IPS-15b (cell line): ENCODE measurements around the gene BDH1.
A peak's percentile ranks its signal among the peaks of the same experiment; 100 is the strongest.

Source experiments
- H3K27me3 ChIP-seq: one replicate; pipeline ENCODE4 v1.6.1; 2013; ENCODE audit warnings: low read length; ENCODE audit not compliant: control insufficient read depth, insufficient read depth
- H3K36me3 ChIP-seq: one replicate; pipeline ENCODE4 v1.6.1; 2013; ENCODE audit warnings: low read length; ENCODE audit not compliant: control insufficient read depth, insufficient read depth
- H3K4me1 ChIP-seq: one replicate; pipeline ENCODE4 v1.6.1; 2013; ENCODE audit warnings: mild to moderate bottlenecking, low read length; ENCODE audit not compliant: control insufficient read depth, insufficient read depth
- H3K4me3 ChIP-seq: one replicate; pipeline ENCODE4 v1.5.1; 2013; ENCODE audit warnings: low read depth, low read length
- H3K9ac ChIP-seq: one replicate; pipeline ENCODE4 v1.6.1; 2013; ENCODE audit warnings: low read depth, mild to moderate bottlenecking, low read length
- H3K9me3 ChIP-seq: one replicate; pipeline ENCODE4 v1.6.1; 2013; ENCODE audit warnings: mild to moderate bottlenecking, low read length; ENCODE audit not compliant: control insufficient read depth, insufficient read depth

Gene BDH1

DNA sequence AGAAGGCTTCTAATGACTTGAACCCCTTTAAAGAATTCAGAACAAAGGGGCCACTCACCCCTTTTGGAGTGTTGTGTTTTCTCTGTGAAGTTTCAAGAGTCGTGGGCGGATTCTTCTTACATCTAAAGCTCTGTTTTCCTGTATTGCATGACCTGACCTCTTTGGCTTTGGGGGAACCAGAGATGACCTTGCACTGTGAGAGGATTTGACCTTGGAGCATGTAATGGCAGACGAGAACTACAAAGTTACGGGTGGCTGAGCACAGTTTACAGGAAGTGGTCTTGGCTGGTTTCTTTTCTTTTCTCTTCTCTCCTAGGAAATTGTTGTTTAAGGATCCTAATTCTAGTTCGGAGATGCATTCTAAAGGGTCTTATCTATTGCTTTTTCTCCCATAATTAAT, 6.2 kb upstream of the BDH1 start:
- Histone ChIP-seq H3K4me1 (peaks cover 2% of the 10 kb centered on the region), H3K36me3 (no peaks in the 10 kb centered on the region), H3K4me3 (no peak overlapping the region), H3K27me3 (peaks cover 8% of the 10 kb centered on the region), H3K9ac (no peak overlapping the region), H3K9me3 (peaks cover 5% of the 10 kb centered on the region)

DNA sequence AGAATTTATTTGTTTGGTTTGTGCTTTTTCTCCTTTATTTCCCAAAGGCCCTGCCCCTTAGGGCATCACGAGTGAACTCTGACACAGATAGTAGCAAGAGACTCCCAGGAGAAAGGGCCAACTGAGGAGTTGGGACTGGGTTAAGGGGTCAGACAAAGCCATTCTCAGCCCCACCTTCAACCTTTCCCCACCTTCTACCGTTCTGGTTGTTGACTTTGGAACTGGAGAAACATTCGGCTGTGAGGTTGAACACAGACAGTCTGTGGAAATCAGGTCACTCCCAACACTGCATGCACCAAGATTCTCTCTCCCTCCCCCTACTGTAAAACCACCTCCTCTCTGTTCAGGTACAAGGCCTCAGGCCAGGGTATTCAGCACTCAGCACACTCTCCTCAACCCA, 3.9 kb upstream of the BDH1 start:
- H3K9me3 ChIP-seq = peaks cover 3% of the 10 kb centered on the region
- no peak overlapping the region for H3K4me3 ChIP-seq
- no peaks in the 10 kb centered on the region for H3K36me3 ChIP-seq
- no peak overlapping the region for H3K9ac ChIP-seq
- no peaks in the 10 kb centered on the region for H3K4me1 ChIP-seq
- H3K27me3 ChIP-seq = peaks cover 10% of the 10 kb centered on the region

DNA sequence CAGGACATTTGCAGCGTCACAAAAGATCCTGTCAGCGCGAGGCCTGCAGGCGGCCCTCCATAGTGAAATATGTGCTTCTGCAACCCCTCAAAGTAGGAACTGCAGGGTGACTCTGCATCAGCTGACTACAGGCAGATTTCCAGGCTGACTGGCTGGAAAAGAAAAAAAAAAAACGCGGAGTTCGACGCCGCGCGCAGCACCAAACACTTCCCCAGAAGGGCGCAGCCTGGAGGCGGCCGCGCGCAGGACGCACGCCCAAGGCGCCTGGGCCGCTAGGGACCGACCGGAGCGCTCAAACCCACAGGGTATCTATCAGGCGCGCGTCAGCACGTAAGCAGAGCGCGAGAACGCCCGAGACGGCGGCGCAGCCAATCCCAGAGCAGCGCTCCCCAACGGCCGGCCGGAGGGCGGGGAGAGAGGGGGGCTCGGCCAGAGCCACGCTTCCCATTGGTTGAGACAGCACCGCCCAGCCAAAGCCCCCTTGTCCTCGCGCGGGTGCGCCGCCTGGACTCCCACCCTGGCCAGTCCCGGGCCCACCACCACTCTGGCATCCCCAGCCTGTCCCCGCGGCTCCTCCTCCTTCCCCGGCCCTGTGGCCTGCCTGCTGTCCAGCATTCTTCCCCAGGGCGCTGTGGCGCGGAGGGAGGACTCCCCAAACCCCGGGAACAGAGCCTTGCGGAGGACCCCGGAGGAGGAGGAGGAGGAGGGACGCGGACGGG, 1.0 kb downstream of the BDH1 start:
- Histone ChIP-seq H3K4me3 (peak overlapping the region; percentile 83), H3K9me3 (peaks cover under 1% of the 10 kb centered on the region), H3K27me3 (peaks cover 10% of the 10 kb centered on the region), H3K9ac (peak overlapping the region; percentile 68), H3K36me3 (no peaks in the 10 kb centered on the region), H3K4me1 (peaks cover 5% of the 10 kb centered on the region)

DNA sequence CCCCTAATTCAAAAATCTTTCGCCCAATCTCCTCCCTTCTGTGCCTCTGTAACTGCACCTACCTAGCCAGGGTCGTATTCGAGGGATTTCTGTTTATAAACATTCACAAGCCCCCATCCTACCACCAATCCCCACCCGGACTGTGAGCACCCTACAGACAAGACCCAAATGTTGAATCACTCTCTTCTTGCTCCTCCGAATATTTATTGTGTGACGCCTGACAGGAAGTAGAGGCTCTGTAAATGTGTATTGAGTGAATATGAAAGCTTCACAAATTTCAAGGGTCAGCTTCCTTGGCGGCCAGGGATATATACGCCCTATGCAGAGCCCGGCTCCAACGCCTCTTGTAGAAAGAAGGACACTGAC, 1.6 kb downstream of the BDH1 start:
- Histone ChIP-seq H3K36me3 (no peaks in the 10 kb centered on the region), H3K9me3 (no peaks in the 10 kb centered on the region), H3K9ac (no peak overlapping the region), H3K4me1 (peaks cover 9% of the 10 kb centered on the region), H3K27me3 (peaks cover 10% of the 10 kb centered on the region), H3K4me3 (peak overlapping the region; percentile 51)

DNA sequence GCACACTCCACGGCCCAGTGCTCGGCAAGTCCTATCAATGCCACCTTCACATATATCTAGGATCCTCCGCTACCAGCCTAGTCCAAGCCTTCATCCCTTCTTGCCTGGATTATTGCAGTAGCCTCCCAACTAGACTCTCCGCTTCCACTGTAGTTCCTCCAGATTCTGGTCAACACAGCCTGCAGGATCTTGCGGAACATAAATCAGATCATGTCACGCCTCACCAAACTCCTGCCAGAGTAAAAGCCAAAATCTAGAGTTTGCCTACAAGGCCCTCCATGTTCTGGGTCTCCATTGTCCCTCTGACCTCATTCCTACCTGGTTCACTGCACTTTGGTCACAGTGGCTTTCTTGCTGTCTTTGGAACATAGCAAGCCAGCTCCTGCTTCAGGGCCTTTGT, 3.6 kb downstream of the BDH1 start:
- Histone ChIP-seq H3K9me3 (no peaks in the 10 kb centered on the region), H3K27me3 (peaks cover 5% of the 10 kb centered on the region), H3K36me3 (no peaks in the 10 kb centered on the region), H3K4me3 (no peak overlapping the region), H3K4me1 (peaks cover 13% of the 10 kb centered on the region), H3K9ac (no peak overlapping the region)

DNA sequence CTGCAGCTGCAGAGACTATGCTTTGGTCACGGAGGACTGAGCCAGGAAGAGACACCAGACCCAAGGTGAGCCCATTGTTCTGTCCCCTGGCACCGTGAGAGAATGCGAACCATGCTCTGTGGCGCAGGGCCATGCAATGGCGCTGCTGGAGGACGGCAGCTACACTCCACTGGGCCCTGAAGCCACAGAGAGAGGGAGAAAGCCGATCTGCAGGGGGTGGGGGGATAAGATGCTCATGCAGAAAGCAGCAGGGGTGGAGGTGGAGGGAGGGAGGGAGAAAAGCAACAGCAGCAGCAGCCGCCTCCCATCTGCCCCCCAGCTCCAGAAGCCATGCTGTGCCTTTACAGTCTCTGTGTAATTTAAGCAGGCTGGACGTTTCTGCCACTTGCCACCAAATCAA, 5.3 kb downstream of the BDH1 start:
- H3K27me3 ChIP-seq = no peaks in the 10 kb centered on the region
- no peaks in the 10 kb centered on the region for H3K36me3 ChIP-seq
- H3K9me3 ChIP-seq = no peaks in the 10 kb centered on the region
- peak overlapping the region; percentile 5 for H3K4me3 ChIP-seq
- H3K9ac ChIP-seq = no peak overlapping the region
- peaks cover 13% of the 10 kb centered on the region for H3K4me1 ChIP-seq

DNA sequence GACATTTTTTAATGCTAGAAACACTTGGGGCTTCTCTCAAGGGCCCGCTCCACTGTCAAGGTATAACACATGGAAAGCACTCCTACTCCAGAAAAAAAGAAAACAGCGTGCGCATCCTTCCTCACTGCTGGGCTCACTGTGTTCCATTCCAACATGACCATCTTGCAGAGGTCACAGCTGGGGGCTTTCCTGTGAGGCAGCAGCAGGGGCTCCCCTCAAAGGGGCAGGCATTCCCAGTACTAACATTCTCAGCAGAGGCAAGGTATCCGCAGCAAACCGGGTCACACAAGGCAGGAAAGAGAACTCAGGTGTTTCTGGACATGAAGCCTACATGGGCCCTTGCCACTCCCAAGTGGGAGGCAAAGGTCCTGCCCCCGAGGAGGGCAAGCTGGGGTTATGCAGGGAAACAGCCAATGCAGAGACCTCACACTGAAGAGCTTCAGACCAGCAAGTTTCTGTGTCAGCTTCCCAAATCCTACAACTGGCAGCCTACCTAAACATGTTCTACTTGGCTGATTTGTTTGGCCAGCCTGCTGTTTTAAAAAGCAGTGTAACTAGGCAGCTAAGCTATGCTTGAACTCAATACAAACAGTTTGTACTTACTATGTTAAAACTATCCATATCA, 6.4 kb downstream of the BDH1 start:
- no peaks in the 10 kb centered on the region for H3K9me3 ChIP-seq
- no peak overlapping the region for H3K4me3 ChIP-seq
- no peak overlapping the region for H3K9ac ChIP-seq
- no peaks in the 10 kb centered on the region for H3K27me3 ChIP-seq
- no peaks in the 10 kb centered on the region for H3K36me3 ChIP-seq
- peaks cover 13% of the 10 kb centered on the region for H3K4me1 ChIP-seq

DNA sequence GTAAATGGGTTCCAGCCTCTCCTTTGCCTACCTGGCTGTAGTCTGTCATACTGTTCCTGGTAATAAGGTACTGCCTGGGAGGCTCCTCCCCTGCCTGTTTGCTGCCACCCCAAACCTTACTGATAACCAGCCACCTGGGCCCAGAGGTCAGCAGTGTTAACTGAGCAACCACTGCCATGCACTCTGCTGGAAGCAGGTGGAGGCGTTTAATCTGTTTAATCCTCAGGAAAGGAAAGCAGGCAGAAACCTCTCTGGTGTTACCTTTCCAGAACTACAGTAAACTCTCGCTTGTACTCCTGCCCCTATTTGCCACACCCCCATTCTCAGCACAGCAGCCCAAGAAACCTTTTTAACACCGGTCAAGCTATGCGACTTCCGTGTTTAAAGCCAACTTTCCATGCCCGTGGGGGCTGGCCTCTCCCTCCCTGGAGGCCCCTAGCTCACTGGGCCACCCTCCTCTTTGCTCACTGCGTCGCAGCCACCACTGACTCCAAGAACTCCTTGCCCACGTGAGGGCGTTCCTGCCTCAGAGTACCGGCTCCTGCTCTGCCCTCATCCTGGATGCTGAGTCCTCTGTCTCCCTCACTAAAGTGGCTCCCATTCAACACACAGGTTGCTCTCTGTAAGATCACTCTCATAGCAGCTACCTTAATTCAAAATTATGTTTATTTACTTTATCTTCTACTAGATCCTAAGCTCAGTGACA, 8.3 kb downstream of the BDH1 start:
- Histone ChIP-seq H3K4me3 (no peak overlapping the region), H3K27me3 (no peaks in the 10 kb centered on the region), H3K9me3 (no peaks in the 10 kb centered on the region), H3K9ac (no peak overlapping the region), H3K4me1 (peaks cover 13% of the 10 kb centered on the region), H3K36me3 (no peaks in the 10 kb centered on the region)

DNA sequence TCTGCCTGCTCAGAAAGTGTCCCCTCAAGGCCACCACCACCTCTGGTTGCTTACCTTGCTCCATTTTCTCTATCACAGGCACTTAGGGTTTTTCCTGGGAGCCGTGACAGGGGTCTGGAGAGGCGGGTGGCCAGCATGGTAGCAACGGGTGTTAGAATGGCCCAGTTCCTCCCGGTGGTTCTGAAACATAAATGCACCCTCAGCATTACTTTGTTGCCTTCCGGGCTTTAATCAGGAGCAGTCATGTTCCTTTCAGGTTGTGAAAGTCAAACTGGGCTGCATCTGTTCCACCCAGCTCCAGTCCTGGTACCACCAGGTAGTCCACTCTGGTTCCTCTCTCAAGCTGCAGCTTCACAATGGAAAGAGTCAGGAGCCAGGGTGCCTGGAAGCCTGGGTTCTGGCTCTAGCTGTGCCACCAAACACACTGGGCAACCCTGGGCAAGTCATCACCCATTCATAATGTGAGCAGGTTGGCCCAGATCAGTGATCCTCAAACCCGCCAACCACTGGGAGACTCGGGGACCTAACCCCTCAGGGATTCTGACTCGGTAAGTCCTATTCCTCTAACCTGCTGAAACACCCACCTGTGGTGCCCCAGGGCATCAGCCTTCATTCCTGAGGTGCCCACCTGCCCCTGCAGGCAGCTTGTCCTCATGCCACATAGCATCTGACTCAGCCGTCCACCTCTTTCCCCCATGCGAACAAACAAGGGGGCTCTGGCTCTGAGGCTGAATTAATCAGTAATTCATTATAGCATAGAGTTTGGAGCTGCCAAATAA, 9.3 kb downstream of the BDH1 start:
- Histone ChIP-seq H3K4me3 (no peak overlapping the region), H3K36me3 (no peaks in the 10 kb centered on the region)

DNA sequence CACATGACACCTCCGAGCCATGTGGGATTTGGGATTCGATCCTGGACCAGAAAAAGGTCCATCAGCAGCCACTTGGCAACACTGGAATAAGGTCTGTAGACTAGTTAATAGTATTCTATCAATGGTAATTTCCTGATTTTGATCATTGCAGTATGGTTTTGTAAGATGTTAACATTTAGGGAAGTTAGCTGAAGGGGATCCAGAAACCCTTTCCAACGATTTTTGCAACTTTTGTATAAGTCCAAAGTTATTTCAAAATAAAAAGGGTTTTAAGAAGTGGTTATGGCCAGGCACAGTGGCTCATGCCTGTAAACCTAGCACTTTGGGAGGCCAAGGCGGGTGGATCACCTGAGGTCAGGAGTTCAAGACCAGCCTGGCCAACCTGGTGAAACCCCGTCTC, 10.2 kb downstream of the BDH1 start:
- no peaks in the 10 kb centered on the region for H3K9me3 ChIP-seq
- no peaks in the 10 kb centered on the region for H3K27me3 ChIP-seq
- H3K36me3 ChIP-seq = no peaks in the 10 kb centered on the region
- H3K9ac ChIP-seq = no peak overlapping the region
- peaks cover 22% of the 10 kb centered on the region for H3K4me1 ChIP-seq
- H3K4me3 ChIP-seq = no peak overlapping the region

More for the DNA sequence above, 9.3 kb downstream of the BDH1 start:
- no peaks in the 10 kb centered on the region for H3K9me3 ChIP-seq
- H3K9ac ChIP-seq = no peak overlapping the region
- H3K27me3 ChIP-seq = no peaks in the 10 kb centered on the region
- peaks cover 18% of the 10 kb centered on the region for H3K4me1 ChIP-seq

DNA sequence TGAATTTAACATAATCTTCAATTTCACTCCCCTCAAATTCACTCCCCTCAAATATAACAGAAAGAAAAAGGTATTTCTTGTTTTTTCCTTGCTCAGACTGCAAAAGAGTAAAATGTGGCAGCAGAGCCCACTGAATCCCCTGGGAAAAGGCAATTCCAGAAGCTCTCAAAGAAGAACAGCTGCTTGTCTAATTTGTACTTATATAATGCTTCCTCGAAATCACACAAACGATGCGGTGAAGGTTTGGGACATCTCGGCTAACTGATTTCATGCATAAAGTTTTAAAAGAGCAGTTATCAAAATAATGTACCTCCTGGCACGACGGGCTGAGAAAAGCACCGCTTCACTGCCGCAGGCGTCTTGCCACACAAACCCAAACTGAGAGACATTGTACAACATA, 10.7 kb downstream of the BDH1 start:
- H3K9ac ChIP-seq = no peak overlapping the region
- no peaks in the 10 kb centered on the region for H3K27me3 ChIP-seq
- no peaks in the 10 kb centered on the region for H3K36me3 ChIP-seq
- no peak overlapping the region for H3K4me3 ChIP-seq
- no peaks in the 10 kb centered on the region for H3K9me3 ChIP-seq
- H3K4me1 ChIP-seq = peaks cover 21% of the 10 kb centered on the region
